HUDEP-2 (cell line): ENCODE results near the gene SECTM1.

ENCODE experiments used
- DNase-seq, 76 experiments: peaks; one replicate each; lab custom pipeline; 2025; ENCODE audit not compliant: unreplicated experiment in 76 of 76; lab: John Stamatoyannopoulos, UW

The SECTM1 gene

GRCh38 chr17:82318772-82319606 lies 14.6 kb downstream of the SECTM1 start:
- DNase-seq: no peak

DNA sequence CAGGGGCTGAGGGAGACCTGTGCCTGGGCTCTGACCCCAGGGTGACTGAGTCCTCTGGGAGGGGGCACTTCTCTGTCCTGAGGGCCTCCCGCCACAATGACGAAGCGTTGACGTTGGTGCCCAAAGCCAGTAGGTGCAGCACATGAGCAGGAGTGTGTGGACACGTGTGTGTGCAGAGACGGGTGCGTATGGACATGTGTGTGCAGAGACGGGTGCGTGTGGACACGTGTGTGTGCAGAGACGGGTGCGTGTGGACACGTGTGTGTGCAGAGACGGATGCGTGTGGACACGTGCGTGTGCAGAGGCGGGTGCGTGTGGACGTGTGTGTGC lies 15.4 kb downstream of the SECTM1 start:
- DNase-seq: no peak

- no peak for DNase-seq
Observed at GRCh38 chr17:82317394-82318168, 16.0 kb downstream of the SECTM1 start, which contains the start of gene CD7. CD7 (minus strand) TSS chr17:82317608; CDS start chr17:82317495, 113 bp downstream.

- no peak for DNase-seq
Observed at GRCh38 chr17:82316651-82317393, 16.7 kb downstream of the SECTM1 start.

- DNase-seq: no peak
Observed at GRCh38 chr17:82315703-82316358, 17.7 kb downstream of the SECTM1 start.

DNA sequence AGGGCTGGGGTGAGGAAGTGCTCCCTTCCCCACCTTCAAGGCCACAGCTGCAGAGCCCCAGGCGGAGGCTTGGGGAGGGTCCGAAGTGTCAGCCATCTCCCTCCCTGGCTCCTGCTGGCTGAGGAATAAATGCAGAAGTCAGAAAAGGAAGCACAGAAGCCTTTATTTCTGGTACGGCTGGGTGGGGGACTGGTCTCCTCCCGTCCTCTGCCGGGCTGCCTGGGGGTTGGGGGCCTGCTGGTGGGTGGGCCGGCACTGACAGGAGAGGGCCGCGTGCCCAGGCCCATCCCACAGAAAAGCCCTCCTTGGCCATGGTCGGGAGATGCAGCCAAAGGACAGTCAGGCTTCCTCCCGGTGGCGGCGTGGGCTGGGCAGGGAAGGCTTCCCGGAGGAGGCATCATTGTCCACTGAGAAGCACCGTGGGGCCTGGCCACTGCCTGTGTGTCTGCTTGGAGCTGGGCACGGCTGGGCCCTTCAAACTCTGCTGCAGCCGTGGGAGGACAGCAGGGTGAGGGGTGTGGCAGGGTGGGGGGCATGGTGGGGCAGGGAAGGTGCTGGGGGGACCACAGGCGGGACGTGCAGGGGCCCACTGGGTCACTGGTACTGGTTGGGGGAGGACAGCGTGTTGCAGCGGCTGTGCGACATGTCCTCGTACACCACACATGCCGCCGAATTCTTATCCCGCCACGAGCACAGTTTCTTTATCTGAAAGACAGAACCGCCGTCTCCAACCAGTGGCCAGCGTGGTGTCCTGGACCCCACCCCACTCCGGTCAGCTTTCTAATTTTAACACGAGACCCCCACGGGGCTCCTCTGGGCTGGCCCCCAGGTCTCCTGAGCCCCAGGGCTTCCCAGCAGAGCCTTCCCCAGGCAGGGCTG lies 18.6 kb downstream of the SECTM1 start:
- no peak for DNase-seq

DNA sequence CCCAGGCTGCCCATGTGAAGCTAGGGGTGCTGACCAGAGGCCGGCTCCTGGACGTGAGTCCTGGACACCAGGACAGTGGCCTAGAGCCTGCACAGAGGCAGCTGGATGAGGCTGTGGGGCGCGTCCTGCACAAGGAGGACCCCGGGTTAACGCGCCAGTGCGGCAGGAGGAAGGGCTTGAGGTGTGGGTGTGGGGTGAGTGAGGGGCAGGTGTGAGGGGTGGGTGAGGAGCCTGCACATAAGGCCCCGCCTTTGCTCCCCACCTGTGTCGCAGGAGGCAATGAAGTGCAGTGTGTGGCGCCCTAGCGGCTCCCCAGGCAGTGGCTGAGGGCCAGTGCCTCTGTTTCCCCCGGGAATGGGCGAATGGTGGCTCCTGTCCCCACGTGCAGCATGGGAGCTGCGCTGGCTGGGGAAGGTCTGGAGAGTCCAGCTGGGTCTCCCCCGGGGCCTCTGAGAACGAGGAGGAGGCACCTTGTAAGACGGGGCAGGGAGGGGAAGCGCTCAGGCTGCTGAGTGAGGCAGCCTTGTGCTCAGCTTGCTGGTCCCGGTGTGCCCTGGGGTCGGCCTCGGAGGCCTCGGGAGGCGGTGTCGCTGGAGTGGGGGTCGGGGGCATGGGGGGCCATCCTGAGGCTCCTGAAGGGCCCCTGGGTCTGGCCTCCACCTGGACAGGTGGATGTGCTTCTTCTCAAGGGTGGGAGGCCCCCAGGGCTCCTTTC lies 19.4 kb downstream of the SECTM1 start:
- DNase-seq: no peak

- no peak for DNase-seq
Observed at GRCh38 chr17:82313195-82314011, 20.2 kb downstream of the SECTM1 start.

DNA sequence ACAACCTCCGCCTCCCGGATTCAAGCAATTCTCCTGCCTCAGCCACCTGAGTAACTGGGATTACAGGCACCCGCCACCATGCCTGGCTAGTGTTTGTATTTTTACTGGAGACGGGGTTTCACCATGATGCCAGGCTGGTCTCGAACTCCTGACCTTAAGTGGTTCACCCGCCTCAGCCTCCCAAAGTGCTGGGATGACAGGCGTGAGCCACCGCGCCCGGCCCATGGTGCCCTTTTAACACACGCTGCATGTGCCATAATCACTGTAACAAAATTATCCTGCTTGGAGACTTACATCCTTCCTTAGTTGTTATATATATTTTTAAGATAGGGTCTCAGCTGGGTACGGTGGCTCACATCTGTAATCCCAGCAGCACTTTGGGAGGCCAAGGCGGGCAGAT lies 21.6 kb downstream of the SECTM1 start:
- no peak for DNase-seq

DNA sequence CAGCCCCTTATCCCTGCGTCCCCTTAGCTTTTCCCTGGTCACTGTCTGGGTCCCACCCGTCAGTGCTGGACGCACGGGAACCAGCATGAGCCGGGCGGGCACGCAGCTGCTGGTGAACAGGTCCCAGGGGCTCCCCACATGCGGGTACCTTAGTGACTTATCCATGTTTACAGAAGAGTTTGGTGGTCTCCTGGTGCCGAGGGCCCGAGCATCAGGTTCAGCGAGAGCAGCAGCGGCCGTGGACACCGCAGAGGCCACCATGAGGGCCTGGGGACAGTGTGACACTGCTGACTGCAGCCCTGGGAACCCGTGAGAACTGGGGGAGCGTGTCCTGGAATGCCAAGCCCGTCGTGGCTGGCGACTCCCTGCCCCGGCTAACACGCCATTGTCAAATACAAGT lies 22.7 kb downstream of the SECTM1 start:
- no peak for DNase-seq

- DNase-seq: no peak
Observed at GRCh38 chr17:82309656-82310570, 23.7 kb downstream of the SECTM1 start.

GRCh38 chr17:82305727-82306300 lies 27.8 kb downstream of the SECTM1 start:
- no peak for DNase-seq

GRCh38 chr17:82304826-82305726 lies 28.5 kb downstream of the SECTM1 start:
- no peak for DNase-seq

GRCh38 chr17:82303944-82304808 lies 29.4 kb downstream of the SECTM1 start:
- no peak for DNase-seq
